A673 (cell line): Measurements from ENCODE around the gene GPALPP1.

Experiments used
- CTCF ChIP-seq: fragments of 300-800, 200-600 bp; sonication (generic); conservative IDR thresholded peaks from 2 replicates; pipeline ENCODE4 v1.5.1; 2017; ENCODE audit warnings: low read depth, mild to moderate bottlenecking, antibody characterized with exemption, low read length, moderate library complexity, mixed read lengths
- EZH2 ChIP-seq: fragments of 200-600 bp; sonication (generic); IDR thresholded peaks from 2 replicates; pipeline ENCODE4 v1.6.1; 2017; ENCODE audit warnings: borderline replicate concordance, low read depth, mild to moderate bottlenecking, mixed read lengths, antibody characterized with exemption, low read length; ENCODE audit not compliant: poor library complexity, severe bottlenecking

- TF ChIP-seq CTCF = no peak
- TF ChIP-seq EZH2 = no peak
These were observed 14.8 kb downstream of the GPALPP1 start for GRCh38 chr13:45004096-45004495.
